NT2/D1 (cell line): ENCODE measurements around the gene LCP2.

ENCODE experiments used
- DNase-seq: peaks from one replicate; pipeline ENCODE4 v3.0.0-alpha.2; 2011; ENCODE audit warnings: low read depth, low spot score
- H3K27me3 ChIP-seq: 2 replicates; pipeline ENCODE4 v1.6.0; 2011; ENCODE audit warnings: mild to moderate bottlenecking; ENCODE audit not compliant: insufficient read length, insufficient read depth
- H3K36me3 ChIP-seq: 2 replicates; pipeline ENCODE4 v1.6.1; 2011; ENCODE audit warnings: mild to moderate bottlenecking, low read length, mixed read lengths; ENCODE audit not compliant: insufficient read depth, insufficient read length
- H3K4me1 ChIP-seq: 2 replicates; pipeline ENCODE4 v1.5.1; 2011; ENCODE audit not compliant: insufficient read depth, insufficient read length
- H3K4me3 ChIP-seq: 2 replicates; pipeline ENCODE4 v1.5.1; 2011; ENCODE audit warnings: low read depth; ENCODE audit not compliant: insufficient read length
- H3K9ac ChIP-seq: 2 replicates; pipeline ENCODE4 v1.6.0; 2011; ENCODE audit warnings: low read depth; ENCODE audit not compliant: insufficient read length
- H3K9me3 ChIP-seq: 2 replicates; pipeline ENCODE4 v1.5.1; 2011; ENCODE audit warnings: mild to moderate bottlenecking, low read length; ENCODE audit not compliant: insufficient read depth
- SUZ12 ChIP-seq: IDR thresholded peaks from 2 replicates; pipeline ENCODE4 v1.6.1; 2011; ENCODE audit not compliant: insufficient read length, insufficient read depth; ENCODE audit errors: extremely low read depth
- YY1 ChIP-seq: IDR thresholded peaks from 2 replicates; pipeline ENCODE4 v1.6.1; 2011; ENCODE audit not compliant: insufficient read length, insufficient read depth
- ZNF274 ChIP-seq: IDR thresholded peaks from 2 replicates; pipeline ENCODE4 v1.6.1; 2011; ENCODE audit warnings: mild to moderate bottlenecking, low read depth, low read length

Gene LCP2

DNA sequence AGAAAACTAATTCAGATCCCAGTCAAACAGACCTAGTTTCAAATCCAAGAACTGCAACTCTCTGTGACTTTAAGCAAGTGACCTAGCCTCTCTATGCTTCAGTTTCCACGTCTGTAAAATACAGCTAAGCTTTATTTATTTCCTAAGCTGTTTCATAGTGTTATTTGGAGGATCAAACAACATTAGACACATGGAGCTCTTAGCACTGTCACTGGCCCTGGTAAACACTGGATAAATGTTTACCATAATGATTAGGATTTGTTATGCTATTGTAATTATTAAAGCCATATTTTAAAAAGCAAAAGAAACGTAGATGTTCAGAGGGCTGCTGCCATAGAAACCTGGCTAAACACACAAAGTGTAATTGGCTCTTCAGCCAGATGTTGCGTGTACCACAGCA lies 91.4 kb downstream of the LCP2 start:
- Histone ChIP-seq H3K36me3 (no peaks in the 10 kb centered on the region), H3K9ac (no peak overlapping the region), H3K27me3 (no peaks in the 10 kb centered on the region), H3K4me3 (no peak overlapping the region), H3K4me1 (no peaks in the 10 kb centered on the region), H3K9me3 (peaks cover 6% of the 10 kb centered on the region; the same call in 1 of the 2 replicates)
- no peak for DNase-seq
- TF ChIP-seq SUZ12 (no peak), ZNF274 (no peak), YY1 (no peak)

- Histone ChIP-seq H3K36me3 (no peaks in the 10 kb centered on the region), H3K9ac (no peak overlapping the region), H3K4me3 (no peak overlapping the region), H3K4me1 (no peaks in the 10 kb centered on the region), H3K27me3 (no peaks in the 10 kb centered on the region), H3K9me3 (no peaks in the 10 kb centered on the region)
- DNase-seq: no peak
- no peak for TF ChIP-seq SUZ12
- TF ChIP-seq ZNF274: no peak
- TF ChIP-seq YY1: no peak
Measured at GRCh38 chr5:170204202-170204601, 93.4 kb downstream of the LCP2 start.

DNA sequence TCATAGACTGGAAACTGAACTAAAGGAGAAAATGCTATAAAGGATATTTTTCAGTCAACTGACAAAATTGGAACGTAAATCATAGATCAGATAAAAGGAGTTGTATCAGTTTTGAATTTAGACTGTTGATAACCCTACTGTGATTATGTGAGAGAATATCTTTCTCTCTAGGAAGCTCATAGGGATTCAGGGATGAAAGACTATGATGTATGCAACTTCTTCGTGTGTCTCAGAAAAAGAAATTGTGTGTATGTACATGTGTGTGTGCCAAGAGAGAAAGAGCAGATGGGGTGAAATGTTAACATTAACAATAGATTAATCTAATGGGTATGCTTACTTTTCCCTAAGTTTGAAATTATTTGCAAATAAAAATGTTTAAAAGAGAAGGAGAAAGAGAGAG lies 95.5 kb downstream of the LCP2 start:
- Histone ChIP-seq H3K27me3 (no peaks in the 10 kb centered on the region), H3K4me1 (no peaks in the 10 kb centered on the region), H3K36me3 (no peaks in the 10 kb centered on the region), H3K9ac (no peak overlapping the region), H3K4me3 (no peak overlapping the region), H3K9me3 (no peaks in the 10 kb centered on the region)
- TF ChIP-seq YY1: no peak
- no peak for TF ChIP-seq SUZ12
- no peak for TF ChIP-seq ZNF274
- DNase-seq: no peak

DNA sequence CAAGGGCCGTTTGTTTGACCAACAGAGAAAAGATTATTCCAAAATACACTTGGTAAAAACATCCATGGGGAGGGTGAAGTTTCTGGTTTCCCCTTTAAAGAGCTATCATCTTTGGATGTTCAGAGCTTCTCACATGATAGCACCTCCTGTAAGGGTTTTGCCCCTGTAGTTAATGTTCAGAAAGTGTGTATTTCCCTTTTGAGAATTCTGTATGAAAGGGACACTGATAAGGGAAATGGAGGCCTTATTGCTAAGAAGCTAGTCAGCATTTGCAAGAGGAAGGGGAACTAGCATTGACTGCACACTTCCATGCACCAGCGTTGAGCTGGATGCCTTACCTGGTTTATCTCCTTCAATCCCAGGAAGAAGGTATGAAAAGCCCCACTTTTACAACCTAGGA lies 96.3 kb downstream of the LCP2 start:
- Histone ChIP-seq H3K27me3 (no peaks in the 10 kb centered on the region), H3K4me3 (no peak overlapping the region), H3K36me3 (no peaks in the 10 kb centered on the region), H3K9ac (no peak overlapping the region), H3K9me3 (no peaks in the 10 kb centered on the region), H3K4me1 (no peaks in the 10 kb centered on the region)
- DNase-seq: no peak
- TF ChIP-seq YY1: no peak
- TF ChIP-seq SUZ12: no peak
- no peak for TF ChIP-seq ZNF274

DNA sequence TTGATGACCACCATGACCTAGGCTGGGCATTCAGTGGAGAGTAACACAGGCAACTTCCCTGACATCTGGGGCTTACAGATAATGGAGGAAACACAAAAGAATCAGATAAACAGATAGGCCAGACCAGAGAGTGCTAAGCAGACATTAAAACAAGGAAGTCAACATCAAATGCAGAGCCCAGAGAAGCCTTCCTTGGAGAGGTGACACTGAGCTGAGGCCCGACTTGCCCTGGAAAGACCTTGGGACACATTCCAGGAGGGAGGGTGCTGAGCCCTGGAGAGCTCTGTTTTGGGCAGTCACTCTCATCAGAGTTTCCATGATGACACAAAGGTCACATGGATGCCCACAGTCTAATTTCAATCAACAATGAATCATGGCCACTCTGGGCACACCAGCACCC lies 96.7 kb downstream of the LCP2 start:
- TF ChIP-seq YY1 (no peak), ZNF274 (no peak), SUZ12 (no peak)
- no peak for DNase-seq
- no peaks in the 10 kb centered on the region for H3K4me1 ChIP-seq
- H3K4me3 ChIP-seq: no peak overlapping the region
- no peaks in the 10 kb centered on the region for H3K9me3 ChIP-seq
- no peaks in the 10 kb centered on the region for H3K36me3 ChIP-seq
- H3K27me3 ChIP-seq: no peaks in the 10 kb centered on the region
- H3K9ac ChIP-seq: no peak overlapping the region
